Mesenchymal stem cell (in vitro differentiated cells and primary cell): Measurements from ENCODE around the gene IL2RA.

ENCODE experiments used
- DNase-seq: peaks from one replicate; pipeline ENCODE4 v3.0.0-alpha.2; 2013
- H2AFZ ChIP-seq: one replicate; pipeline ENCODE4 v1.6.1; 2013; ENCODE audit warnings: low read depth, mild to moderate bottlenecking, control low read depth, inconsistent platforms, low read length, moderate library complexity
- H2AK5ac ChIP-seq: 2 replicates; pipeline ENCODE4 v1.6.1; 2013; ENCODE audit warnings: low read length, moderate library complexity, mild to moderate bottlenecking, inconsistent platforms; ENCODE audit not compliant: severe bottlenecking
- H2BK120ac ChIP-seq: one replicate; pipeline ENCODE4 v1.6.1; 2013; ENCODE audit warnings: low read depth, mild to moderate bottlenecking, inconsistent platforms, low read length, moderate library complexity
- H2BK12ac ChIP-seq, 2 experiments: one replicate each; pipeline ENCODE4 v1.6.1; 2013; ENCODE audit warnings: inconsistent platforms in 2 of 2, low read length in 2 of 2, mild to moderate bottlenecking in 2 of 2, moderate library complexity in 2 of 2, control low read depth in 1 of 2
- H2BK15ac ChIP-seq: one replicate; pipeline ENCODE4 v1.6.1; 2013; ENCODE audit warnings: mild to moderate bottlenecking, low read depth, inconsistent platforms; ENCODE audit not compliant: poor library complexity, severe bottlenecking
- H2BK5ac ChIP-seq: 2 replicates; pipeline ENCODE4 v1.6.1; 2013; ENCODE audit warnings: low read depth, mild to moderate bottlenecking, low read length, control low read depth, inconsistent platforms; ENCODE audit not compliant: poor library complexity, severe bottlenecking
- H3K14ac ChIP-seq, 2 experiments: one replicate each; pipeline ENCODE4 v1.6.1; 2013; ENCODE audit warnings: inconsistent platforms in 2 of 2, low read length in 2 of 2, control low read depth in 1 of 2, mild to moderate bottlenecking in 1 of 2, moderate library complexity in 1 of 2
- H3K18ac ChIP-seq, 2 experiments: one replicate each; pipeline ENCODE4 v1.6.1; 2013; ENCODE audit warnings: inconsistent platforms in 2 of 2, low read length in 2 of 2, control low read depth in 1 of 2, low read depth in 1 of 2, mild to moderate bottlenecking in 1 of 2
- H3K23ac ChIP-seq, 2 experiments: one replicate each; pipeline ENCODE4 v1.6.1; 2013; ENCODE audit warnings: inconsistent platforms in 2 of 2, low read length in 2 of 2, mild to moderate bottlenecking in 2 of 2, moderate library complexity in 2 of 2, control low read depth in 1 of 2
- H3K27ac ChIP-seq: 2 replicates; pipeline ENCODE4 v1.5.1; 2013; ENCODE audit warnings: mild to moderate bottlenecking, moderate library complexity, low read length, control low read depth, inconsistent platforms; ENCODE audit not compliant: poor library complexity, severe bottlenecking
- H3K27me3 ChIP-seq, 2 experiments: 2 replicates each; pipeline versions ENCODE4 v1.6.1 to v1.7.0; 2013; ENCODE audit warnings: low read length in 2 of 2, mild to moderate bottlenecking in 2 of 2, moderate library complexity in 2 of 2, control low read depth in 1 of 2, inconsistent platforms in 1 of 2; ENCODE audit not compliant: control insufficient read depth in 1 of 2, insufficient read depth in 1 of 2
- H3K36me3 ChIP-seq, 2 experiments: 2 replicates each; pipeline versions ENCODE4 v1.6.1 to v1.7.0; 2013; ENCODE audit warnings: low read length in 2 of 2, control low read depth in 1 of 2, inconsistent platforms in 1 of 2, low read depth in 1 of 2, mild to moderate bottlenecking in 1 of 2; ENCODE audit not compliant: insufficient read depth in 2 of 2, control insufficient read depth in 1 of 2
- H3K4ac ChIP-seq, 2 experiments: one replicate each; pipeline ENCODE4 v1.6.1; 2013; ENCODE audit warnings: inconsistent platforms in 2 of 2, low read length in 2 of 2, mild to moderate bottlenecking in 2 of 2, moderate library complexity in 2 of 2, control low read depth in 1 of 2, low read depth in 1 of 2
- H3K4me1 ChIP-seq: 2 replicates; pipeline ENCODE4 v1.6.1; 2013; ENCODE audit warnings: low read depth, low read length, control low read depth; ENCODE audit not compliant: control insufficient read depth, insufficient read depth
- H3K4me2 ChIP-seq: 2 replicates; pipeline ENCODE4 v1.6.1; 2013; ENCODE audit warnings: low read length, mild to moderate bottlenecking, inconsistent platforms; ENCODE audit not compliant: poor library complexity, severe bottlenecking
- H3K4me3 ChIP-seq, 2 experiments: 2 replicates each; pipeline versions ENCODE4 v1.5.1 to v1.7.0; 2013; ENCODE audit warnings: low read length in 2 of 2, mild to moderate bottlenecking in 2 of 2, control low read depth in 1 of 2, low read depth in 1 of 2; ENCODE audit not compliant: insufficient read depth in 1 of 2
- H3K79me1 ChIP-seq: replicated peaks from 2 replicates; pipeline ENCODE4 v1.6.1; 2013; ENCODE audit warnings: mild to moderate bottlenecking, control low read depth, low read length, inconsistent platforms; ENCODE audit not compliant: poor library complexity, severe bottlenecking
- H3K9ac ChIP-seq: 2 replicates; pipeline ENCODE4 v1.7.0; 2013; ENCODE audit warnings: mild to moderate bottlenecking, low read length, moderate library complexity
- H3K9me3 ChIP-seq: 2 replicates; pipeline ENCODE4 v1.7.0; 2013; ENCODE audit warnings: mild to moderate bottlenecking, low read length; ENCODE audit not compliant: control insufficient read depth
- H4K8ac ChIP-seq: one replicate; pipeline ENCODE4 v1.6.1; 2013; ENCODE audit warnings: inconsistent platforms, mild to moderate bottlenecking, low read length, moderate library complexity
- H4K91ac ChIP-seq: one replicate; pipeline ENCODE4 v1.6.1; 2013; ENCODE audit warnings: mild to moderate bottlenecking, low read length, inconsistent platforms
- WGBS: methylation state at CpG from one replicate; pipeline ENCODE4 v1.1.7; 2013; ENCODE audit warnings: mixed read lengths; 5-methylcytosine and 5-hydroxymethylcytosine counted together

IL2RA gene

DNA sequence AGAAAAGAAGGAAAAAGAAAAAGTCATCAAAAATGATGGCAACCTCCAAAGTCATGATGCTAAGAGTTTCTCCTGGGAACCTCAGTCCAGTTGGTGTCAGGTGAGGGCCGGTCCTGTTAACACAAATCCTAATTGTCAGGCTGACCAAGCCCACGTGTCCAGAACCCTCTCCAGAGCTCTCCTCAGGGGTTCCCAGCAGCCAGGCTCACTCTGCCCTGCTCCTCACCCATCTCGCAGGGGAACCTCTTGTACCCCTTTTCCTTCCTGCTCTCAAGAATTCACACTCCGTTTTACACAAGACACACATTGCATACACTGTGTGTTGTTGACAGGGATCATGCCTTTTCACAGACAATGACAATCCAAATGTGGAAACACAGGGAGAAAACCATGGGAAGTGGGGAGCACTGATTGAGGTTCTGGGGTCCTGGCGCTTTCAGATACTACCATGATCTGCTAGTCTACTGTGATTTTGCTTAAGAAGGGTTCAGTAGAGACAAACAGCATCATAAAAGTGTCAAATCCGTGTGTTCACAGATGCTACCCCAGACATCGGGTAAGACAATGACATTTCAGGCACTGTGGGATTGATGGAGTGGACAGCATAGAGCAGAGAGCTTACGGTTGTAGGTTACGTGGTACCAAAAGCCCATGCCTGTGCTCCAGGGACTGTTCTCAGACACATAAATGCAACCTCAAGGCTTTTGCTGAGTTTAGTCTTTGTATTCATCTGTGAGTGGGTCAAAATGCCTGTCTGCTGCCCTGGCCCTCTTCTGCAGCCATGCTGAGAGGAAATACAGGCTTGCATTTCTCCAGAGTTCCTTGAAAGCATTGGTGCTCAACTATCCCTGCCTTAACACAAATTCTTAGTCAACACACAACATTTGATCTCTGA, 16.0 kb downstream of the IL2RA start:
- Histone ChIP-seq H2BK15ac (no peak overlapping the region), H2BK12ac (no peak overlapping the region), H4K8ac (no peak overlapping the region), H3K27ac (no peak overlapping the region), H3K4me3 (no peak overlapping the region), H3K14ac (no peak overlapping the region), H3K36me3 (no peaks in the 10 kb centered on the region), H4K91ac (no peak overlapping the region), H3K23ac (no peak overlapping the region), H3K9me3 (no peaks in the 10 kb centered on the region), H2AFZ (no peak overlapping the region), H2BK120ac (no peak overlapping the region), H3K4me2 (no peak overlapping the region), H3K27me3 (peaks cover 10 to 29% of the 10 kb centered on the region in 2 experiments), H3K9ac (no peak overlapping the region), H2BK5ac (no peak overlapping the region), H3K79me1 (no peaks in the 10 kb centered on the region), H2AK5ac (no peak overlapping the region), H3K4ac (no peak overlapping the region), H3K4me1 (peaks cover 2% of the 10 kb centered on the region), H3K18ac (no peak overlapping the region)
- 74% methylated on average over 8 of the region's 9 CpGs for WGBS
- DNase-seq = no peak

DNA sequence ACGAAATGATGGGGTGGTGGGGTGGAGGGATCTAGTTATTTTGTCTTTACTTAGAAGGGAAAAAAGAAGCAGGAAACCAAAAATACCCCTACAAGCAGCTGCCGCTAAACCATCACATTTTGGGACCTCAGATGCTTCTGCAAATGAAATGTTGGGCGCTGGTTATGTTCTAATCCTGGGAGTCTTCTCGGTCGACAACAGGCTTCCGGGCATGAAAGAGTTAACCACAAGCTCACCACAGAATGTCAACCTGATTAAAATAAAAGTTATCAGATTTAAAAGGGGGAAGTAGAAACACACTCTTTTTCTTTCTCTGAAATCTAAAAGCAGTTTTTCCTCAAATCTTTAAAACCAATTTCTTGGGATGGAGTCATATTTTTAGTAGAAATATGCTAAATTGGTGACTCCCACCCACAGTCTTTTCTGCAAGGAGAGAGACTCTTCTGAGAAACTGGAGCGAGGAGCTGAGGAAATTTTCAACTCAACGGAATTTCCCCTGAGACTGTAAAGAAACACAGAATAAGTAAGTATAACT, 16.8 kb downstream of the IL2RA start:
- no peak overlapping the region for H2AK5ac ChIP-seq
- H3K23ac ChIP-seq = no peak overlapping the region
- no peak overlapping the region for H2BK120ac ChIP-seq
- H3K9me3 ChIP-seq = no peaks in the 10 kb centered on the region
- no peak overlapping the region for H3K14ac ChIP-seq
- no peak overlapping the region for H4K8ac ChIP-seq
- no peak for DNase-seq
- no peak overlapping the region for H3K9ac ChIP-seq
- H2BK5ac ChIP-seq = no peak overlapping the region
- no peak overlapping the region for H2BK12ac ChIP-seq
- no peaks in the 10 kb centered on the region for H3K36me3 ChIP-seq
- 83% methylated on average over 2 of the region's 8 CpGs for WGBS
- peaks cover 10 to 29% of the 10 kb centered on the region in 2 experiments for H3K27me3 ChIP-seq
- no peak overlapping the region for H4K91ac ChIP-seq
- H3K4me2 ChIP-seq = no peak overlapping the region
- no peaks in the 10 kb centered on the region for H3K79me1 ChIP-seq
- H3K4me1 ChIP-seq = no peaks in the 10 kb centered on the region
- no peak overlapping the region for H3K18ac ChIP-seq
- H3K4ac ChIP-seq = no peak overlapping the region
- H2BK15ac ChIP-seq = no peak overlapping the region
- no peak overlapping the region for H3K27ac ChIP-seq
- no peak overlapping the region for H2AFZ ChIP-seq
- no peak overlapping the region for H3K4me3 ChIP-seq

DNA sequence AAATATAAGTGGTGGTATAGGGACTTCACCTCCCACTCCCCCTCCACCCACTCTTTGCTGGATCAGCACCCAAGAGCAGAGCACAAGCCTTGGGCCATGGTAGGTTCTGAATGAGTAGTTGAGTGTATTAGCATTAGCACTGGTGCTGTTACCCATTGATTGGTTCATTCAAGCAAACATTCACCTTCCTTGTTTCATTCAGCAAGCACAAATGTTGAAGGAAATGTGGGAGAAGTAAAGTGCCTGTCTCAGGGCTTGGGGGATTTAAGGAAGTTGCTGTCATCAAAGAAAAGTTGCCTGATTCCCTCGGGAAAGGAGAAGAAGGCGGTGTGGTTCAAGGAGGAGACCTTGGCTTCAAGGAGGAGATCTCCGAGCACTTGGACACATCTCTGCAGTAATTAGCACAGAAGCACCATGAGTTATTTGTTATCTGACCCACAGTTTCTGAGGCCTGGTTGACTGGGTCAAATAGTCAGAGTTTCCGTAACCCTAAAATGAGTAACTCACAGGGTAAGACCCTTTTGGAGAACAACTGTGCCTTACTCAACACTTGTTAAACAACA, 17.3 kb downstream of the IL2RA start:
- Histone ChIP-seq H2BK120ac (no peak overlapping the region), H3K23ac (no peak overlapping the region), H2BK5ac (no peak overlapping the region), H3K4ac (no peak overlapping the region), H3K9ac (no peak overlapping the region), H3K4me3 (no peak overlapping the region), H3K4me1 (no peaks in the 10 kb centered on the region), H3K27ac (no peak overlapping the region), H3K18ac (no peak overlapping the region), H2BK12ac (no peak overlapping the region), H3K4me2 (no peak overlapping the region), H2AK5ac (no peak overlapping the region), H4K8ac (no peak overlapping the region), H2AFZ (no peak overlapping the region), H2BK15ac (no peak overlapping the region), H3K9me3 (no peaks in the 10 kb centered on the region), H4K91ac (no peak overlapping the region), H3K36me3 (no peaks in the 10 kb centered on the region), H3K27me3 (peaks cover 10 to 29% of the 10 kb centered on the region in 2 experiments), H3K14ac (no peak overlapping the region), H3K79me1 (no peaks in the 10 kb centered on the region)
- 80% methylated on average over 4 of the region's 4 CpGs for WGBS
- no peak for DNase-seq

DNA sequence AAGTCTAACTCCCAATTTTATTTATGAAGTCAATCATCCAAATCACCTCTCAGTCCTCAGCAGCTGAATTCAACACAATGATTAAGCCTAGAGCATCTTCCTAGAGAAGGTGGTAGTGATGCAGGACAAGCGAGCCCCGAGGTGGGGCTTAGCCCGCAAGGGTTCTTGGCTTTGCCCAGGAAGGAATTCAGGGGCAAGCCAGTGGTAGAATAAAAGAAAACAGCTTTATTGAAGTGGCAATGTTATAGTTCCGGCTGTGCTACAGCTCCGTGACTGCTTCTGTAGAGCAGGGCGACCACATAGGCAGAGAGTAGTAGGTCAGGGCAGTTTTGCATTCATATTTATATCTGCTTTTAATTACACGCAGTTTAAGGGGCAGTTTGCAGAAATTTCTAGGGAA, 18.1 kb downstream of the IL2RA start:
- Histone ChIP-seq H2AFZ (no peak overlapping the region), H4K91ac (no peak overlapping the region), H2AK5ac (no peak overlapping the region), H2BK5ac (no peak overlapping the region), H3K79me1 (no peaks in the 10 kb centered on the region), H4K8ac (no peak overlapping the region), H2BK120ac (no peak overlapping the region), H3K18ac (no peak overlapping the region), H2BK15ac (no peak overlapping the region), H3K36me3 (no peaks in the 10 kb centered on the region), H3K4me1 (no peaks in the 10 kb centered on the region), H3K27ac (no peak overlapping the region), H2BK12ac (no peak overlapping the region), H3K4ac (no peak overlapping the region), H3K9ac (no peak overlapping the region), H3K27me3 (peaks cover 14 to 29% of the 10 kb centered on the region in 2 experiments), H3K14ac (no peak overlapping the region), H3K9me3 (no peaks in the 10 kb centered on the region), H3K4me3 (no peak overlapping the region), H3K23ac (no peak overlapping the region), H3K4me2 (no peak overlapping the region)
- 70% methylated on average over 7 of the region's 7 CpGs for WGBS
- DNase-seq = no peak
